HepG2 (cell line): ENCODE data around the gene SLC16A11. TPM values are rescaled to one million over a fixed set of nuclear protein-coding genes. Genes with fewer than 3 reads are reported as not detected.

Experiments
- GATAD2A ChIP-seq: IDR thresholded peaks from 2 replicates; pipeline ENCODE4 v1.6.1; 2016
- MXD4 ChIP-seq: IDR thresholded peaks from 2 replicates; pipeline ENCODE4 v1.6.1; 2016; ENCODE audit warnings: mild to moderate bottlenecking, missing biosample characterization, missing genetic modification reagents
- SALL2 ChIP-seq: sonication (generic); formaldehyde crosslinking; IDR thresholded peaks from 2 replicates; pipeline ENCODE4 v1.8.1; 2023; ENCODE audit warnings: mild to moderate bottlenecking, missing genetic modification reagents, inconsistent platforms
- TRIM24 ChIP-seq: sonication (generic); formaldehyde crosslinking; IDR thresholded peaks from 2 replicates; pipeline ENCODE4 v1.8.0; 2022; ENCODE audit warnings: mild to moderate bottlenecking, missing genetic modification reagents
- WIZ ChIP-seq: sonication (generic); formaldehyde crosslinking; IDR thresholded peaks from 2 replicates; pipeline ENCODE4 v1.5.1; 2020; ENCODE audit warnings: mild to moderate bottlenecking, missing genetic modification reagents
- ZNF143 ChIP-seq: sonication (generic); formaldehyde crosslinking; IDR thresholded peaks from 2 replicates; pipeline ENCODE4 v1.4.0; 2020; ENCODE audit warnings: missing genetic modification reagents
- ZNF44 ChIP-seq: sonication (generic); formaldehyde crosslinking; IDR thresholded peaks from 2 replicates; pipeline ENCODE4 v1.5.1; 2020; ENCODE audit warnings: mild to moderate bottlenecking, missing genetic modification reagents
- ZNF460 ChIP-seq: sonication (generic); formaldehyde crosslinking; IDR thresholded peaks from 2 replicates; pipeline ENCODE4 v1.5.1; 2020; ENCODE audit warnings: missing genetic modification reagents, mild to moderate bottlenecking, borderline replicate concordance
- ZNF619 ChIP-seq: sonication (generic); formaldehyde crosslinking; IDR thresholded peaks from 2 replicates; pipeline ENCODE4 v1.4.0; 2020; ENCODE audit warnings: mild to moderate bottlenecking, missing genetic modification reagents
- ZNF672 ChIP-seq: sonication (generic); formaldehyde crosslinking; IDR thresholded peaks from 2 replicates; pipeline ENCODE4 v1.8.1; 2022; ENCODE audit warnings: missing genetic modification reagents
- polyA plus RNA-seq, 8 experiments: library from polyadenylated mRNA; depleted of rRNA in 3 of 8; stranded (reverse) in 7 of 8; unstranded in 1 of 8; fragments of >200 nt; fragmentation: Illumina TruSeq in 4 of 8; extraction: Trizol in 4 of 8; gene quantifications; 2 replicates each; pipeline versions ENCODE4 v1.2.1 to v1.2.3, GENCODE V29; 2011 to 2016; ENCODE audit warnings: low read depth in 4 of 8, missing spikeins in 1 of 8, mixed read lengths in 1 of 8; ENCODE audit not compliant: insufficient read depth in 1 of 8
- total RNA-seq, 5 experiments: library from RNA; depleted of rRNA; stranded (reverse); fragments of >200 nt; fragmentation: Illumina TruSeq; extraction: Trizol; gene quantifications; 2 replicates each; pipeline ENCODE4 v1.2.3, GENCODE V29; 2016; ENCODE audit warnings: low read depth in 1 of 5
- TF ChIP-seq, protein P1 (sequence below): sonication (generic); formaldehyde crosslinking; IDR thresholded peaks from 2 replicates; pipeline ENCODE4 v1.4.0; 2020; ENCODE audit warnings: missing genetic modification reagents, borderline replicate concordance
- TF ChIP-seq, protein P2 (sequence below): sonication (generic); formaldehyde crosslinking; IDR thresholded peaks from 2 replicates; pipeline ENCODE4 v1.5.0; 2020; ENCODE audit warnings: mild to moderate bottlenecking, missing genetic modification reagents
- TF ChIP-seq, protein P3 (sequence below): sonication (generic); formaldehyde crosslinking; IDR thresholded peaks from 2 replicates; pipeline ENCODE4 v1.5.0; 2020; ENCODE audit warnings: missing genetic modification reagents
- TF ChIP-seq, protein P4 (sequence below): sonication (generic); formaldehyde crosslinking; IDR thresholded peaks from 2 replicates; pipeline ENCODE4 v1.4.0; 2020; ENCODE audit warnings: missing genetic modification reagents, borderline replicate concordance
- TF ChIP-seq, protein P5 (sequence below): sonication (generic); formaldehyde crosslinking; IDR thresholded peaks from 2 replicates; pipeline ENCODE4 v1.5.1; 2020; ENCODE audit warnings: missing genetic modification reagents, mild to moderate bottlenecking, borderline replicate concordance

SLC16A11 gene
- total and polyA plus RNA-seq, 2 of the 13 experiments (the other 11 are each of a cell fraction or from before 2014, with no cell fraction given) = not detected

DNA sequence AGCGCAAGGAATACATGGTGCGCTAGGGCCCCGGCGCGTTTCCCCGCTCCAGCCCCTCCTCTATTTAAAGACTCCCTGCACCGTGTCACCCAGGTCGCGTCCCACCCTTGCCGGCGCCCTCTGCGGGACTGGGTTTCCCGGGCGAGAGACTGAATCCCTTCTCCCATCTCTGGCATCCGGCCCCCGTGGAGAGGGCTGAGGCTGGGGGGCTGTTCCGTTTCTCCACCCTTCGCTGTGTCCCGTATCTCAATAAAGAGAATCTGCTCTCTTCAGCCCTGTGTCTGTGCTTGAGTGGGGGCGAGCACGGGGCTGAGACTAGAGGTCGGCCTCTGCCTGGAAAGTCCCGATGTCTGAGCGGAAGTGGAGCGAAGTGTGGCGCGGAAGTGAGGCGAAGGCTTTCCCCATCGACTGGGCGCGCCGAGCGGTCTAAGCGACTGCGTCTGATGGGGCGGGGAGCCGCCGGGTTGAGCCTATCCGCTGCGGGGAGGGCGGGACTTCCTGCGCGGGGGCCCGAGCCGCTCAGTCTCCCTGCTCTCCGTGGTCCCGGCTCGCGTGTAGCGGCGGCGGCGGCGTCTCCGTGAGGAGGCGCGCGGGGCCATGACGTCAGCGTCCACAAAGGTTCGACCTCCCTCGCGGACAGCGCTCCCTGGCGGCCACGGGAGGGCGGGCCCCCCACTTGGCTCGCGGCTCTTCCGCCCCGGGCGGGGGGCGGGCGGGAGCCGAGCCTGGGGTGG is 29.5 kb downstream of the SLC16A11 start (continued):
- TF ChIP-seq, protein P1, sequence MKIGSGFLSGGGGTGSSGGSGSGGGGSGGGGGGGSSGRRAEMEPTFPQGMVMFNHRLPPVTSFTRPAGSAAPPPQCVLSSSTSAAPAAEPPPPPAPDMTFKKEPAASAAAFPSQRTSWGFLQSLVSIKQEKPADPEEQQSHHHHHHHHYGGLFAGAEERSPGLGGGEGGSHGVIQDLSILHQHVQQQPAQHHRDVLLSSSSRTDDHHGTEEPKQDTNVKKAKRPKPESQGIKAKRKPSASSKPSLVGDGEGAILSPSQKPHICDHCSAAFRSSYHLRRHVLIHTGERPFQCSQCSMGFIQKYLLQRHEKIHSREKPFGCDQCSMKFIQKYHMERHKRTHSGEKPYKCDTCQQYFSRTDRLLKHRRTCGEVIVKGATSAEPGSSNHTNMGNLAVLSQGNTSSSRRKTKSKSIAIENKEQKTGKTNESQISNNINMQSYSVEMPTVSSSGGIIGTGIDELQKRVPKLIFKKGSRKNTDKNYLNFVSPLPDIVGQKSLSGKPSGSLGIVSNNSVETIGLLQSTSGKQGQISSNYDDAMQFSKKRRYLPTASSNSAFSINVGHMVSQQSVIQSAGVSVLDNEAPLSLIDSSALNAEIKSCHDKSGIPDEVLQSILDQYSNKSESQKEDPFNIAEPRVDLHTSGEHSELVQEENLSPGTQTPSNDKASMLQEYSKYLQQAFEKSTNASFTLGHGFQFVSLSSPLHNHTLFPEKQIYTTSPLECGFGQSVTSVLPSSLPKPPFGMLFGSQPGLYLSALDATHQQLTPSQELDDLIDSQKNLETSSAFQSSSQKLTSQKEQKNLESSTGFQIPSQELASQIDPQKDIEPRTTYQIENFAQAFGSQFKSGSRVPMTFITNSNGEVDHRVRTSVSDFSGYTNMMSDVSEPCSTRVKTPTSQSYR (CRISPR knock-in tag) = no peak
- no peak for TF ChIP-seq WIZ (CRISPR knock-in tag)
- TF ChIP-seq TRIM24 = no peak
- TF ChIP-seq, protein P2, sequence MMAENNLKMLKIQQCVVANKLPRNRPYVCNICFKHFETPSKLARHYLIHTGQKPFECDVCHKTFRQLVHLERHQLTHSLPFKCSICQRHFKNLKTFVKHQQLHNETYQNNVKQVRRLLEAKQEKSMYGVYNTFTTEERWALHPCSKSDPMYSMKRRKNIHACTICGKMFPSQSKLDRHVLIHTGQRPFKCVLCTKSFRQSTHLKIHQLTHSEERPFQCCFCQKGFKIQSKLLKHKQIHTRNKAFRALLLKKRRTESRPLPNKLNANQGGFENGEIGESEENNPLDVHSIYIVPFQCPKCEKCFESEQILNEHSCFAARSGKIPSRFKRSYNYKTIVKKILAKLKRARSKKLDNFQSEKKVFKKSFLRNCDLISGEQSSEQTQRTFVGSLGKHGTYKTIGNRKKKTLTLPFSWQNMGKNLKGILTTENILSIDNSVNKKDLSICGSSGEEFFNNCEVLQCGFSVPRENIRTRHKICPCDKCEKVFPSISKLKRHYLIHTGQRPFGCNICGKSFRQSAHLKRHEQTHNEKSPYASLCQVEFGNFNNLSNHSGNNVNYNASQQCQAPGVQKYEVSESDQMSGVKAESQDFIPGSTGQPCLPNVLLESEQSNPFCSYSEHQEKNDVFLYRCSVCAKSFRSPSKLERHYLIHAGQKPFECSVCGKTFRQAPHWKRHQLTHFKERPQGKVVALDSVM (CRISPR knock-in tag) = peak; percentile 68
- TF ChIP-seq MXD4 (CRISPR knock-in tag) = no peak; the same call in 1 of the 2 replicates
- no peak for TF ChIP-seq SALL2 (CRISPR knock-in tag)
- TF ChIP-seq ZNF619 = peak; percentile 66; the same call in 1 of the 2 replicates
- peak; percentile 77 for TF ChIP-seq GATAD2A (CRISPR knock-in tag)
- no peak for TF ChIP-seq ZNF672 (CRISPR knock-in tag)
- peak; percentile 26; the same call in 1 of the 2 replicates for TF ChIP-seq ZNF143 (CRISPR knock-in tag)
- peak; percentile 57; the same call in 1 of the 2 replicates for TF ChIP-seq ZNF44 (CRISPR knock-in tag)
- TF ChIP-seq, protein P3, sequence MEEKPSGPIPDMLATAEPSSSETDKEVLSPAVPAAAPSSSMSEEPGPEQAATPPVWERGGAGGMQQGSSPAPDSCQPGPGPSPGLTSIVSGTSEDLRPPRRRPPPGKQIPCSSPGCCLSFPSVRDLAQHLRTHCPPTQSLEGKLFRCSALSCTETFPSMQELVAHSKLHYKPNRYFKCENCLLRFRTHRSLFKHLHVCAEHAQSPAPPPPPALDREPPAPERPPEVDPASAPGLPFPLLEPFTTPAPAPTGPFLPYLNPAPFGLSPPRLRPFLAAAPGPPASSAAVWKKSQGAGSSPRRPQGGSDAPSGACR = peak; percentile 83
- TF ChIP-seq ZNF460 (CRISPR knock-in tag) = no peak; the same call in 1 of the 2 replicates
- TF ChIP-seq, protein P4, sequence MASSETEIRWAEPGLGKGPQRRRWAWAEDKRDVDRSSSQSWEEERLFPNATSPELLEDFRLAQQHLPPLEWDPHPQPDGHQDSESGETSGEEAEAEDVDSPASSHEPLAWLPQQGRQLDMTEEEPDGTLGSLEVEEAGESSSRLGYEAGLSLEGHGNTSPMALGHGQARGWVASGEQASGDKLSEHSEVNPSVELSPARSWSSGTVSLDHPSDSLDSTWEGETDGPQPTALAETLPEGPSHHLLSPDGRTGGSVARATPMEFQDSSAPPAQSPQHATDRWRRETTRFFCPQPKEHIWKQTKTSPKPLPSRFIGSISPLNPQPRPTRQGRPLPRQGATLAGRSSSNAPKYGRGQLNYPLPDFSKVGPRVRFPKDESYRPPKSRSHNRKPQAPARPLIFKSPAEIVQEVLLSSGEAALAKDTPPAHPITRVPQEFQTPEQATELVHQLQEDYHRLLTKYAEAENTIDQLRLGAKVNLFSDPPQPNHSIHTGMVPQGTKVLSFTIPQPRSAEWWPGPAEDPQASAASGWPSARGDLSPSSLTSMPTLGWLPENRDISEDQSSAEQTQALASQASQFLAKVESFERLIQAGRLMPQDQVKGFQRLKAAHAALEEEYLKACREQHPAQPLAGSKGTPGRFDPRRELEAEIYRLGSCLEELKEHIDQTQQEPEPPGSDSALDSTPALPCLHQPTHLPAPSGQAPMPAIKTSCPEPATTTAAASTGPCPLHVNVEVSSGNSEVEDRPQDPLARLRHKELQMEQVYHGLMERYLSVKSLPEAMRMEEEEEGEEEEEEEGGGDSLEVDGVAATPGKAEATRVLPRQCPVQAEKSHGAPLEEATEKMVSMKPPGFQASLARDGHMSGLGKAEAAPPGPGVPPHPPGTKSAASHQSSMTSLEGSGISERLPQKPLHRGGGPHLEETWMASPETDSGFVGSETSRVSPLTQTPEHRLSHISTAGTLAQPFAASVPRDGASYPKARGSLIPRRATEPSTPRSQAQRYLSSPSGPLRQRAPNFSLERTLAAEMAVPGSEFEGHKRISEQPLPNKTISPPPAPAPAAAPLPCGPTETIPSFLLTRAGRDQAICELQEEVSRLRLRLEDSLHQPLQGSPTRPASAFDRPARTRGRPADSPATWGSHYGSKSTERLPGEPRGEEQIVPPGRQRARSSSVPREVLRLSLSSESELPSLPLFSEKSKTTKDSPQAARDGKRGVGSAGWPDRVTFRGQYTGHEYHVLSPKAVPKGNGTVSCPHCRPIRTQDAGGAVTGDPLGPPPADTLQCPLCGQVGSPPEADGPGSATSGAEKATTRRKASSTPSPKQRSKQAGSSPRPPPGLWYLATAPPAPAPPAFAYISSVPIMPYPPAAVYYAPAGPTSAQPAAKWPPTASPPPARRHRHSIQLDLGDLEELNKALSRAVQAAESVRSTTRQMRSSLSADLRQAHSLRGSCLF (CRISPR knock-in tag) = no peak
- TF ChIP-seq, protein P5, sequence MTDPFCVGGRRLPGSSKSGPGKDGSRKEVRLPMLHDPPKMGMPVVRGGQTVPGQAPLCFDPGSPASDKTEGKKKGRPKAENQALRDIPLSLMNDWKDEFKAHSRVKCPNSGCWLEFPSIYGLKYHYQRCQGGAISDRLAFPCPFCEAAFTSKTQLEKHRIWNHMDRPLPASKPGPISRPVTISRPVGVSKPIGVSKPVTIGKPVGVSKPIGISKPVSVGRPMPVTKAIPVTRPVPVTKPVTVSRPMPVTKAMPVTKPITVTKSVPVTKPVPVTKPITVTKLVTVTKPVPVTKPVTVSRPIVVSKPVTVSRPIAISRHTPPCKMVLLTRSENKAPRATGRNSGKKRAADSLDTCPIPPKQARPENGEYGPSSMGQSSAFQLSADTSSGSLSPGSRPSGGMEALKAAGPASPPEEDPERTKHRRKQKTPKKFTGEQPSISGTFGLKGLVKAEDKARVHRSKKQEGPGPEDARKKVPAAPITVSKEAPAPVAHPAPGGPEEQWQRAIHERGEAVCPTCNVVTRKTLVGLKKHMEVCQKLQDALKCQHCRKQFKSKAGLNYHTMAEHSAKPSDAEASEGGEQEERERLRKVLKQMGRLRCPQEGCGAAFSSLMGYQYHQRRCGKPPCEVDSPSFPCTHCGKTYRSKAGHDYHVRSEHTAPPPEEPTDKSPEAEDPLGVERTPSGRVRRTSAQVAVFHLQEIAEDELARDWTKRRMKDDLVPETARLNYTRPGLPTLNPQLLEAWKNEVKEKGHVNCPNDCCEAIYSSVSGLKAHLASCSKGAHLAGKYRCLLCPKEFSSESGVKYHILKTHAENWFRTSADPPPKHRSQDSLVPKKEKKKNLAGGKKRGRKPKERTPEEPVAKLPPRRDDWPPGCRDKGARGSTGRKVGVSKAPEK (CRISPR knock-in tag) = no peak
